Measurements from ENCODE around the gene GATA6.

GATA6 gene

GRCh38 chr18:22168360-22168921 is 948 bp upstream of the GATA6 start (continued):
- peak; percentile 70 for TF ChIP-seq CTCF (tag by site-specific recombination; IDR thresholded peaks at IDR 0.05)
- no peak for TF ChIP-seq ZNF645 (tag by site-specific recombination; IDR thresholded peaks at IDR 0.05)
- peak; percentile 73; the same call in 1 of the 2 replicates for TF ChIP-seq KLF16 (tag by site-specific recombination; IDR thresholded peaks at IDR 0.05)
- no peak for TF ChIP-seq SCRT2 (tag by site-specific recombination; IDR thresholded peaks at IDR 0.05)
- no peak for TF ChIP-seq MYNN (tag by site-specific recombination; IDR thresholded peaks at IDR 0.05; ENCODE audit: borderline replicate concordance)
- no peak for TF ChIP-seq ZNF530 (tag by site-specific recombination; IDR thresholded peaks at IDR 0.05; ENCODE audit: low read depth)
- TF ChIP-seq TCF7L2 (IDR thresholded peaks at IDR 0.05; ENCODE audit: borderline replicate concordance, low read depth, low read length), result no peak
- TF ChIP-seq ZNF335 (tag by site-specific recombination; conservative IDR thresholded peaks at IDR 0.05), result peak; percentile 27; the same call in 1 of the 2 replicates
- TF ChIP-seq PRDM1 (tag by site-specific recombination; IDR thresholded peaks at IDR 0.05), result peak; percentile 59
- peak; percentile 48; the same call in 1 of the 2 replicates for TF ChIP-seq ZNF580 (tag by site-specific recombination; IDR thresholded peaks at IDR 0.05)
- TF ChIP-seq, protein P1, sequence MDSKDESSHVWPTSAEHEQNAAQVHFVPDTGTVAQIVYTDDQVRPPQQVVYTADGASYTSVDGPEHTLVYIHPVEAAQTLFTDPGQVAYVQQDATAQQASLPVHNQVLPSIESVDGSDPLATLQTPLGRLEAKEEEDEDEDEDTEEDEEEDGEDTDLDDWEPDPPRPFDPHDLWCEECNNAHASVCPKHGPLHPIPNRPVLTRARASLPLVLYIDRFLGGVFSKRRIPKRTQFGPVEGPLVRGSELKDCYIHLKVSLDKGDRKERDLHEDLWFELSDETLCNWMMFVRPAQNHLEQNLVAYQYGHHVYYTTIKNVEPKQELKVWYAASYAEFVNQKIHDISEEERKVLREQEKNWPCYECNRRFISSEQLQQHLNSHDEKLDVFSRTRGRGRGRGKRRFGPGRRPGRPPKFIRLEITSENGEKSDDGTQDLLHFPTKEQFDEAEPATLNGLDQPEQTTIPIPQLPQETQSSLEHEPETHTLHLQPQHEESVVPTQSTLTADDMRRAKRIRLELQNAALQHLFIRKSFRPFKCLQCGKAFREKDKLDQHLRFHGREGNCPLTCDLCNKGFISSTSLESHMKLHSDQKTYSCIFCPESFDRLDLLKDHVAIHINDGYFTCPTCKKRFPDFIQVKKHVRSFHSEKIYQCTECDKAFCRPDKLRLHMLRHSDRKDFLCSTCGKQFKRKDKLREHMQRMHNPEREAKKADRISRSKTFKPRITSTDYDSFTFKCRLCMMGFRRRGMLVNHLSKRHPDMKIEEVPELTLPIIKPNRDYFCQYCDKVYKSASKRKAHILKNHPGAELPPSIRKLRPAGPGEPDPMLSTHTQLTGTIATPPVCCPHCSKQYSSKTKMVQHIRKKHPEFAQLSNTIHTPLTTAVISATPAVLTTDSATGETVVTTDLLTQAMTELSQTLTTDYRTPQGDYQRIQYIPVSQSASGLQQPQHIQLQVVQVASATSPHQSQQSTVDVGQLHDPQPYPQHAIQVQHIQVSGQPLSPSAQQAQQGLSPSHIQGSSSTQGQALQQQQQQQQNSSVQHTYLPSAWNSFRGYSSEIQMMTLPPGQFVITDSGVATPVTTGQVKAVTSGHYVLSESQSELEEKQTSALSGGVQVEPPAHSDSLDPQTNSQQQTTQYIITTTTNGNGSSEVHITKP (tag by site-specific recombination; IDR thresholded peaks at IDR 0.05), result peak; percentile 61
- TF ChIP-seq, protein P2, sequence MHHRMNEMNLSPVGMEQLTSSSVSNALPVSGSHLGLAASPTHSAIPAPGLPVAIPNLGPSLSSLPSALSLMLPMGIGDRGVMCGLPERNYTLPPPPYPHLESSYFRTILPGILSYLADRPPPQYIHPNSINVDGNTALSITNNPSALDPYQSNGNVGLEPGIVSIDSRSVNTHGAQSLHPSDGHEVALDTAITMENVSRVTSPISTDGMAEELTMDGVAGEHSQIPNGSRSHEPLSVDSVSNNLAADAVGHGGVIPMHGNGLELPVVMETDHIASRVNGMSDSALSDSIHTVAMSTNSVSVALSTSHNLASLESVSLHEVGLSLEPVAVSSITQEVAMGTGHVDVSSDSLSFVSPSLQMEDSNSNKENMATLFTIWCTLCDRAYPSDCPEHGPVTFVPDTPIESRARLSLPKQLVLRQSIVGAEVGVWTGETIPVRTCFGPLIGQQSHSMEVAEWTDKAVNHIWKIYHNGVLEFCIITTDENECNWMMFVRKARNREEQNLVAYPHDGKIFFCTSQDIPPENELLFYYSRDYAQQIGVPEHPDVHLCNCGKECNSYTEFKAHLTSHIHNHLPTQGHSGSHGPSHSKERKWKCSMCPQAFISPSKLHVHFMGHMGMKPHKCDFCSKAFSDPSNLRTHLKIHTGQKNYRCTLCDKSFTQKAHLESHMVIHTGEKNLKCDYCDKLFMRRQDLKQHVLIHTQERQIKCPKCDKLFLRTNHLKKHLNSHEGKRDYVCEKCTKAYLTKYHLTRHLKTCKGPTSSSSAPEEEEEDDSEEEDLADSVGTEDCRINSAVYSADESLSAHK (tag by site-specific recombination; IDR thresholded peaks at IDR 0.05), result peak; percentile 59; the same call in 1 of the 2 replicates
- TF ChIP-seq, protein P3, sequence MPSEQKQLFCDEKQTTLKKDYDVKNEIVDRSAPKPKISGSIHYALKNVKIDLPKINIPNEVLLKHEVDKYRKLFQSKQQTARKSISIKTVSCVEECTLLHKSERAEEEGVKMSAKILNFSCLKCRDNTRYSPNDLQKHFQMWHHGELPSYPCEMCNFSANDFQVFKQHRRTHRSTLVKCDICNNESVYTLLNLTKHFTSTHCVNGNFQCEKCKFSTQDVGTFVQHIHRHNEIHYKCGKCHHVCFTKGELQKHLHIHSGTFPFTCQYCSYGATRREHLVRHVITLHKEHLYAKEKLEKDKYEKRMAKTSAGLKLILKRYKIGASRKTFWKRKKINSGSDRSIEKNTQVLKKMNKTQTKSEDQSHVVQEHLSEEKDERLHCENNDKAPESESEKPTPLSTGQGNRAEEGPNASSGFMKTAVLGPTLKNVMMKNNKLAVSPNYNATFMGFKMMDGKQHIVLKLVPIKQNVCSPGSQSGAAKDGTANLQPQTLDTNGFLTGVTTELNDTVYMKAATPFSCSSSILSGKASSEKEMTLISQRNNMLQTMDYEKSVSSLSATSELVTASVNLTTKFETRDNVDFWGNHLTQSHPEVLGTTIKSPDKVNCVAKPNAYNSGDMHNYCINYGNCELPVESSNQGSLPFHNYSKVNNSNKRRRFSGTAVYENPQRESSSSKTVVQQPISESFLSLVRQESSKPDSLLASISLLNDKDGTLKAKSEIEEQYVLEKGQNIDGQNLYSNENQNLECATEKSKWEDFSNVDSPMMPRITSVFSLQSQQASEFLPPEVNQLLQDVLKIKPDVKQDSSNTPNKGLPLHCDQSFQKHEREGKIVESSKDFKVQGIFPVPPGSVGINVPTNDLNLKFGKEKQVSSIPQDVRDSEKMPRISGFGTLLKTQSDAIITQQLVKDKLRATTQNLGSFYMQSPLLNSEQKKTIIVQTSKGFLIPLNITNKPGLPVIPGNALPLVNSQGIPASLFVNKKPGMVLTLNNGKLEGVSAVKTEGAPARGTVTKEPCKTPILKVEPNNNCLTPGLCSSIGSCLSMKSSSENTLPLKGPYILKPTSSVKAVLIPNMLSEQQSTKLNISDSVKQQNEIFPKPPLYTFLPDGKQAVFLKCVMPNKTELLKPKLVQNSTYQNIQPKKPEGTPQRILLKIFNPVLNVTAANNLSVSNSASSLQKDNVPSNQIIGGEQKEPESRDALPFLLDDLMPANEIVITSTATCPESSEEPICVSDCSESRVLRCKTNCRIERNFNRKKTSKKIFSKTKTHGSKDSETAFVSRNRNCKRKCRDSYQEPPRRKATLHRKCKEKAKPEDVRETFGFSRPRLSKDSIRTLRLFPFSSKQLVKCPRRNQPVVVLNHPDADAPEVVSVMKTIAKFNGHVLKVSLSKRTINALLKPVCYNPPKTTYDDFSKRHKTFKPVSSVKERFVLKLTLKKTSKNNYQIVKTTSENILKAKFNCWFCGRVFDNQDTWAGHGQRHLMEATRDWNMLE (tag by site-specific recombination; conservative IDR thresholded peaks at IDR 0.05; ENCODE audit: low read depth), result no peak
- no peak for TF ChIP-seq ZNF394 (tag by site-specific recombination; IDR thresholded peaks at IDR 0.05; ENCODE audit: borderline replicate concordance)
- peak; percentile 97 for TF ChIP-seq FEZF1 (tag by site-specific recombination; IDR thresholded peaks at IDR 0.05)
- no peak for TF ChIP-seq BCL11B (tag by site-specific recombination; IDR thresholded peaks at IDR 0.05; ENCODE audit: low read depth)
- TF ChIP-seq ZNF311 (tag by site-specific recombination; IDR thresholded peaks at IDR 0.05; ENCODE audit: borderline replicate concordance), result no peak
- TF ChIP-seq KLF10 (tag by site-specific recombination; IDR thresholded peaks at IDR 0.05), result peak; percentile 32
- 0 out of 2 replicates have a peak, but pooled peaks have one; percentile 36 for TF ChIP-seq KLF8 (tag by site-specific recombination; IDR thresholded peaks at IDR 0.05)
- no peak for TF ChIP-seq ZNF621 (tag by site-specific recombination; IDR thresholded peaks at IDR 0.05)
- peak; percentile 20; the same call in 1 of the 2 replicates for TF ChIP-seq EGR2 (tag by site-specific recombination; IDR thresholded peaks at IDR 0.05; ENCODE audit: low read depth)
- TF ChIP-seq ZNF670 (tag by site-specific recombination; IDR thresholded peaks at IDR 0.05; ENCODE audit: low read depth), result no peak
- peak; percentile 99 for TF ChIP-seq ZBTB48 (tag by site-specific recombination; IDR thresholded peaks at IDR 0.05)
- no peak for TF ChIP-seq ZNF596 (tag by site-specific recombination; IDR thresholded peaks at IDR 0.05)
- TF ChIP-seq SP7 (tag by site-specific recombination; IDR thresholded peaks at IDR 0.05), result no peak
- TF ChIP-seq ZEB2 (tag by site-specific recombination; IDR thresholded peaks at IDR 0.05), result 0 out of 2 replicates have a peak, but pooled peaks have one; percentile 20

All from HEK293 (cell line).